GM18873 (cell line): ENCODE data around the gene ACO1.

Experiments used
- ATAC-seq: cut with Tn5 transposase; IDR thresholded peaks from one replicate; pipeline ENCODE4 v1.9.1; 2021; ENCODE audit warnings: mild to moderate bottlenecking, moderate library complexity, moderate number of reproducible peaks; ENCODE audit not compliant: unreplicated experiment, low FRiP score

Gene ACO1

DNA sequence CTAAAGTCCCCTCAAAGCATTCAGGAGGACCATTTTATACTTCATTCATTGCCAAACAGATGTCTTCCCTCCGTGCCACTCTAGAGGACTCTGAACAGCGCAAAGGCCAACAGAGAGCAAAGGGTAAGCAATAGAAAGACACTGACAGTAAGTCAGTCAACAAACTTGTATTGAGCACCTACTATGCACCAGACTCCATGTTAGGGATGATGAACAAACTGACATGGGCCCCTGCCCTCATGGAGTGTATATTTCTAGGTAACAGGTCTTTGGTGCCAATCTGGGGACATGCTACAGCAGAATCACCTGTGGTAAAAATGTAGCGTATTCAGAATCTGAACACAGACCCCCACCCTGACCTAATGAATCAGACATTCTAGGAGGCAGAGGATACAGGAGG, 3.5 kb upstream of the ACO1 start:
- ATAC-seq, result no peak

DNA sequence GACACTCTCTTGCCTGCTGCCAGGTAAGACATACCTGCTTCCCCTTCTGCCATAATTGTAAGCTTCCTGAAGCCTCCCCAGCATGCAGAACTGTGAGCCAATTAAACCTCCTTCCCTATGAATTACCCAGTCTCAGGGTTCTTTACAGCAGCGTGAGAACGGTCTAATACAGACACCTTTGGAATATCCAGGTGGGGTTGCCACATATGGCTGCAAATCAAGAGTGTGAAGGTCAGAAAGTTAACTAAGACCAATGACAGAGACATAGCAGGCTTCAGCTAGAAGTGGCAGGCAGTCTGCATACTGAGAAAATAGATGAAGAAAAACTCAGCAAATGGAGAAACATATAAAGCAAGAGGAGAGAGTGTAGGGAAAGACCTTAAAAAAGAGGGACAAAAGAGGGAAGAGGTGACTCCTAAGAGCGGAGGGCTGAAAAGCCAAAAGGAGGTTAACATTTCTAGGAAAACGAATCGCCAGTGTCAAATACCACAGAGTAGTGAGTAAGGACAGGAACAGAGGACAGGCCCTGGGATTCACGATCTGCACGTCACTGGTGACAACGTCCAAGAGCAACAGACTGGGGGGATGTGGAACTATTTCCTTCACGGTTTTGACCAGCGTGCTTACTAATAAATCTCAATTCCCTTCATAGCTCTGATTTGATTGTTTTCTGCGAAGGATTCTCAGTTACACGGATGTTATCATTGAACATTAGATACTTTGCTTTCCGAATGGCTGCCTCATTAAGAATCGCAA, 1.7 kb upstream of the ACO1 start:
- no peak for ATAC-seq

DNA sequence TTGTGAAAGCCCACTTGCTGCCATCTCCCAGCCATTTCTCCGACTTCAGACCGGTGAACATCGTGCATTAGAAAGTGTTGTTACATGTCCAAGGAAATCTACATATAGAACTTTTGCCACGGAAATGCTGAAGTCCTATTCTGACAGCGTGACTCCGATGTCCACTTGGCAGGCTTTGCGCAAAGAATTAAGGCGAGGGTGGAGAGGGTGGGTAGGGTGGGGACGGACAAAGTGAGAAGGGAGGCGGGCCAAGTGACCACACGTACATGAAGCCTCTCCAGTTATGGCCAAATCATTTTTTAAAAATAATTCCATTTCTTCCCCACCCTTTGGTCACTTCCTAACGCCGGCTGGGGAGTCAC, 460 bp upstream of the ACO1 start:
- no peak for ATAC-seq

DNA sequence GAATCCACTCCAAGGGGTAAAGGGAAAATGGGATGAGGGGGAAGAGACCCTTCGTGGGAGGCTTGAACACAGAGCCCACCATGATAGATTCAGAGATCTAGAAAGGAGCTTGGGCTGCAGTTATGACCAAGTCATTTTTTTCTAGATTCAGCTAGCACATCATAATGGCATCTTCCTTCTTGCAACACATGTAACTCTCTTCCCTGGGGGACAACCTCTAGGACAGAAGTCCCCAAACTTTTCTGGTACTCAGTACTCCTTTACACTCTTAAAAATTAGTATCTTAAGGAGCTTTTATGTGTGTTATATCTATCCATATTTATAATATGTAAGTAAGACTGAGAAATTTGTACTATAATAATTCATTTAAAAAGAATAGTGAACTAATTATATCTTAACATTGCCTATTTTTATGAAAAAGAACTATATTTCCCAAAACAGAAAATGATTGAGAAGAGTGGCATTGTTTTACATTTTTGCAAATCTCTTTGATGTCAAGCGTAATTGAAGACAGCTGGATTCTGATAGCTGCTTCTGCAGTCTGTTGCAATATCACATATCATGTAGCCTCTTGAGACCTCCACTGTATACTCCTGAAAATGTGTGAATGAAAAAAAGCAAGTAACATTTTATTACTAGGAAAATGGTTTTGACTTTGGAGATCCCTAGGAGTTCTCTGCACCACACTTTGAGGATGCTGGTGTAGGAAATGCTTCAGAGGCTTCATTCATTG, 875 bp downstream of the ACO1 start:
- ATAC-seq, result no peak

DNA sequence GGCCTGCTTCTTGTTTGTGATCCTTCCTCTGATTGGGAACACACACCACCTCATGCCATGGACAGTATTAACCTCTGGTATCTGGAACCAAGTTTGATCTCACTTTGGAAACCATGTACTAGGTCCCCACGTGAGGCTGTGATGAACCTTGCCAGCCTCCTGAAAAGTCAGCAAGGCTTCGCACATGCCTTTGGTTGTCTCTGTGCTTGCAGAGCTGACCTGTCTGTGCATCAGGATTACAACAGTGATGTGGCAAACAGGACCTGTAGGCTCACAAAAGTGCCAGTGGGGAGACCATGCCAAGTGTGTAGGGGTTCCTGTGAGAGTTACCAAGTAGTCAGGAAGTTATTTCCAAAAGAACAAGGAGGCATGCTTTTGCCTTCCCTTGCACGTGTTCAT, 1.4 kb downstream of the ACO1 start:
- no peak for ATAC-seq

DNA sequence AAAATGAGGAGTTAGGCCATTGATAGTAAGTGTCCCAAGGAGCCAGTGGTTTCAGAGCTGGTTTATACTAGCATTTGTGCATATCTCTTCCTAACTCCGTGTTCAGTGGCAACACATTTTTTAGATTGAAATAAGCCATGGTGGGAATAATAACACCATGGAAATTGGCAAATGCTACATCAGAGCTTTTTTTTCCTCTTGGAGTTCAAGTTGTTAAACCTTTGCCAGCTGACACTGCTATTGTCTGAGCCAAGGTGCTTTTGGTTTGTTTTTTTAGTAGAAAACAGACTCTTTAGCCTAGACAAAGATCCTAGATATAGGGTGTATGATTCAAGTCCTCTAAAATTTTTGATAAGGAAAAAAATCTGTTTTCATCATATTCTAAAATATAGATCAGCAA, 2.8 kb downstream of the ACO1 start:
- no peak for ATAC-seq

DNA sequence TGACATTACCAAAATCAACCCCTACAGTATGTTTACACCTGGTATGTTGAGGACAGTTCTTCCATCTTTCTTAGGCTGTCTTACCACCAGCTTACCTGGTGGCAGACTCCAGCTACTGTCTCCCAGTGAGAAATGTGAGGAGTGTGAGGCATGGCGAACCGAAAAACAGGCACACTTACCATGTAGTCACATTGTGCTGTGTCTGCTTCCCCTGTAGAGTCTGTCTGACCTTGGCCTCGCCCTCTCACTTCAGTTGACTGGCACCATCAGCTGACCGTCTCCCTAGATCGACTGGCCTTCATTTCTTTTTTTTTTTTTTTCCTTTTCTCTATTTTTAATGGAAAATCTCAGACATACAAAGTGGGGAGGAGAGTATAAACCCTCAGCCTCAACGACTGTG, 4.9 kb downstream of the ACO1 start:
- no peak for ATAC-seq

DNA sequence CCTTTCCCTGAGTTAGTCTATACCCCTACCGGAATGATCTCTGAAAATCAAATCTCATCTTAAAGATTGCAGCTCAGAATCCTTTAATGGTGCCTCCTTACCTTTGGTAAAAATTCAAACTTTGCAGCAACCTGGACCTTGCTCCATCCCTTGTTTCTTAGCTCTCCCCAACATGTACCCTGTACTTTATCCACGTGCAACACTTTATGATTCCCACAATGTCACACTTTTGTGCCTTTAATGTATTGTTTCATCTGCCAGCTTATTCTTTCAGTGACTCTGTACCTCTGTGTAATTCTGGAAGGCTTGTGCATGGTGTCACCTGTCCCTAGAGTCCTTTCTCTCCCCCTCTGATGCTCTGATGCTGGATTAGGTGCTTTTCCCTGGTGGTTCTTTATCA, 9.5 kb downstream of the ACO1 start:
- no peak for ATAC-seq

DNA sequence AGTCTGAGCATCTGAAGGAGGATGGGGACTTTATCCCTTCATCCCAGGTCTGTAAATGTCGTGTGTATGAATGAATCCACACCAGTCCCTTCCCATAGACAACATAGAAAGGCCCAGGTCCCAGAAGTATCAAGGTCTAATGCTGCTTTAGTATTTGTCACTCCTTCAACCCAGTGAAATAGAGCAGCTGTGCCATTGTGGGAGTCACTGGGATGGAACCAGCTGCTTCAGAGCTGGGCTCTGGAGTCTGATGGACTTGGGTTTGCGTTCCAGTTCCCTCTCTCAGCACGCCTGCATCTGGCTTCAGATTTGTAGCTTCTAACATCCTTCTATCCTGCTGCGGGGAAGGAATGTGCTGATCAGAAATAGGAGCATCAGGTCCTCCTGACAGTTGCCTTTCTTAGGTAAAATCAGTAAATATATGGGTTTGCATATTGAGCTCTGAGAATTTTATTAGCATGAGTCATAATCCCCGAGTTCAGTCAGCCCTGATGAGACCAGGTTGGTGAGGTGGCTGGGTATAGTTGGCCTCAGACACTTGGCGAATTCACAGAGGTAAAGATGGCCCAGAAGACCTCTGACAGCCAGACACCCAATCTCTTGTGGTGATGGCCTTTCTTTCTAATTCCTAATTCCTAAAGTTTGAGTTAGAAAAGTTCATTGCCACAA, 10.1 kb downstream of the ACO1 start:
- ATAC-seq, result no peak

DNA sequence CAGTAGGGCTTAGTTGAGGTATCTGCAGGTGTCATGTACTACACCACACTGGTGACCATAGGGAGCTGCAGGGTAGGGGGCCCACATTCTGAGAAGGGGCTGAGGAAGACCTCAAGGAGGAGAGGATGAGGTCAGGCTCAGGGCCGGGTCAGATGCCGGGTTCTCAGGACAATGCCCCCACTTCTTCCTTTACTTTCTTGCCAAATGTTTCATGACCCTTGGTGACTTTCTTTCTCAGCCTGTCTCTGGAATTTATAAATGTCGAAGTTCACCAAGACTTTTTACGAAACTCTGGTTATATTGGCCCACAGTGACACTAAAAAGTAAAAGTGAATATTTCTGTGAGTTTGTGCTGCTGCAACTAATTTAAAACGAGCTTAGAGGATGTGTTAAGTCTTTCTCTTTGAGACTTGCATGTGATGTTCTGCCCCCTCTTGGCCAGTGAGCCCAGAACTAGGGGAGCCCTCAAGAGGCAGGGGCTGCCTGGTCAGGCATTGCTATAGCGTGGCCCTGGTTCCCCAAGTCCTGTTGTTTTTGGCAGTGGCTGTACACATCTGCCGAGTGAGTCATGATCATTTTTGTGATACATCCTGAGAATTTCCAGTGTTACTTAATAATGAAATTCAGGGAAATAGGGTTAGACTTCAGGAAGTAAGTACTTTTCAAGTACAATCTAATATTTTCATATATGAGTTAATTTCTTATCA, 11.2 kb downstream of the ACO1 start:
- no peak for ATAC-seq

DNA sequence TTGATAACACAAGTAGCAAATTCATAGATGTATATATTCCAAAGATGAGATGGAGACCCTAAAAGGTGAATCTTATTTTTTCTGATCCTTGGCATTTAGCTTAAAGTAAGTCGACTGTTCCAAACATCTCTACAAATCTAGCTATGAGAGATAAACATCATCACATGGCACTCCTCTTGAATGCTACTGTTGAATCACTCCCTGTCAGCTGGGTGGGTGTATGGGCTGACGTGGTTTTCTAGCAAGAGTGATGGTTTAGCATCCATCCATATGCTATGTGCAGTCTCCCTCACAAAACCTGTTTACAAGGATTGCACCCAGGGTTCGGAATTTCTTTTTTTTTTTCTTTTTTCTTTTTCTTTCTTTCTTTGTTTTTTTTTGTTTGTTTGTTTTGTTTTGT, 13.8 kb downstream of the ACO1 start:
- no peak for ATAC-seq

DNA sequence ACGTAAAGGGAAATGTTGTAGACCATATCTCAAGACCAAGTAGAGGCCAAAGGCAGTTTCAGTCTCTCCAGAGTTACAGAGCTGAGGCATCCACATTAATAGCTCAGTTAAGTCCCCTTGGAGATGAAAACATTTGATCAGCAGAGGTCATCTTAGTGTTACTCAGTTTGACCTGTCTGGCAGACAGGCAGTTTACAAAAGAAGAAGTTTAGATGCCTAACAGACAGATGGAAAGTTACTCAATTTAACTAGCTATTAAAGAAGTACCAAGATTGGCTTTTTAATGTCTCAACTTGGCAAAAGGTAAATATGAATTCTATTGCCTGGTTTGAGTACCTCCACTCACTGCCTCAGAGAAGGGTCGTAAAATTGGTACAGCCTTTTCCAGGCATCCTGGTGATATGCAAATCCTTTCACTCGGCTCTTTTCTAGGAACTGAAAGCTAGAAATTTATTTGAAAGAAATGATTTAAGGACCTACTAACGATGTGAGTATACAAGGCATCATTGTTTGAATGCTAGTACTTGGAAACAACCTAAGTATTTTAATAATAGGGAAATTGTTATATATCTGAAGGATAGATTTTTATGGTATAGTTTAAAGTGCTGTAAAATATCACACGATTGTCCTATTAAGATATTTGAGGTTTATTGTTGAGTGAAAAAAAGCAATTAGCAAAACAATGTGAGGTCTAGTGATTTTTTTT, 14.8 kb downstream of the ACO1 start:
- no peak for ATAC-seq

DNA sequence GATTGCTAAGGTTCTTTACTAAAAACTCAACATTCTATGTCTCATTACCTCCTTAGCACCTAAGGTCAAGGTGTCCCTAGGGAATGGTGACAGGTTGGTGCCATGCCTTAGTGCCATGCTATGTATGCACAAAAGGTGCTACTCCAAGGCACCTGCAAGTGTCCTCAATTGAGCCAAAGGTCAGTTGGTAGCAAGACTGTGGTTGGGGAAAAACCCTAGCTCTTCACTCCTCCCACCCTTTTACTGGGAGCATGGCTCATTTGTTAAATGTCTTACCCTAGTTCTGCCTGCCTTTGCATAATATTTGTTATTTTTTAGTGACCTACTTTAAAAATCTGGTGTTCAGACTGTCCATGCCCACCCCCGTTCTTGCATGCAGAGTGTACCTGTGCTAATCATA, 17.0 kb downstream of the ACO1 start:
- ATAC-seq, result no peak

DNA sequence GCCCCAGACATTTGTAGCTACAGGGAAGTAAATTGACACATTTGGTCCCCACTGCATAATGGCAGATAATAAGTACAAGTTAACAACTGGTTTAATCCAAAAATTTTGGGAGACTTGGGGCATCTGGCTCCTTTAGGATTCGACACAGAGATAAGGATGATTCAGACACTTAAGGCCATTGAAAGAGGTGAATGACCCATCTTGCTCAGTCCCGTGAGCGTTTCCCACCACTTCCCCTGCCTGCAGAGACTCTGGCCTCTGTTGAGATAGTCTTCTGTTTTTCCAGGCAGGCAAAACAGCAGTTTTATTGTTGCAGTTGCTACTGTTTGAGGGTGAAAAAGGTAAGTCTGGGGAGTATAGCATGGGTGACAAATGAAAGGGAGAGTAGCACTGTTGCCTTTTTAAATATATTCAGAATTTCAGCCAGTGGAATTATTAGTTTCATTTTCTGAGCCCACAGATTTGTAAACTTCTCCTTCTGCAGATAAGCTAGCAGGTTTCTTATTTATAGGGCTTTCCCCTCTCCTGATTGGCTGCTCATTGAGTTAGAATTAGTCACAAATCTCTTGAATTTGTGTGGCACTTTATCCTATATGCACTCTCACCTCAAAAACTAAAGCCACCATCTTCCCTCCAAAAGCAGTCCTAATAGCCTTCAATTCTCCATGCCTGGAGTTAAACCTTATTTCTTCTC, 19.3 kb downstream of the ACO1 start:
- ATAC-seq, result no peak

DNA sequence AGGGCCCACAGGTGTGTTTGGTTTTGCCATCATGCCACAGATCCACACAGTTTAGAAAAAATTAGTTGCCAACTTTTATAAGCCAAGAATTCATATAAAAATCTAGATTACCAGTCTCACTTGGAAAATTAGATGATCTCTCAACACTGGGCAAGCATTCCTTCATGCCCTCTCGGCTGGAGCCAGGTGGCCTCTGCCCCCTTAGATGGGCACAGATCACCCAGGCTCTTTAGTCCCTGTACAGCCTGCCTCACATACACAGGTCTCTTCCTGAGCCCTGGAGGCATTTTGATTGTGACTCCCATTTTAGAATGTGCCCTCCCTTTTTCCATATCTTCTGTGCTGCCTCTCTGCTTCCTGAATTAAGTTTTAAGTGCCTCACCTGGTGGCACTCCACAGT, 20.0 kb downstream of the ACO1 start:
- no peak for ATAC-seq

DNA sequence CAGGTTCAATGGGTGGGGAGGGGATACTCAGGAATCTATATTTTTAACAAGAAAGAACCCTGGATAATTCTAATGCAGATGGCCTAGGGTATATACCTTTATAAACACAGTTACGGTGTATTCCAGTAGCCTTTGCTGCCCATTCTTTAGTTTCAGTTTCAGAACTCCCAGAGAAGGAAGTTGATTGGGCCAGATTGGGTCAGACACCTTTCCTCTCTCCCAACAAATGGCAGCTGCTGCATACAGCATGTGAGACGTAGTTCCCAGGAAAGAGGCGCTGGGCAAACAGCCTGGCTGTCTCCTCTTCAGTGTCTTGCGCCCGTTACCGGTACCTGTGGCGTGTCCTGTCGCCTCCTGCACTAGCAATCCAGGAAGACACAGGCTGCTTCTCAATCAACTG, 20.4 kb downstream of the ACO1 start:
- no peak for ATAC-seq

DNA sequence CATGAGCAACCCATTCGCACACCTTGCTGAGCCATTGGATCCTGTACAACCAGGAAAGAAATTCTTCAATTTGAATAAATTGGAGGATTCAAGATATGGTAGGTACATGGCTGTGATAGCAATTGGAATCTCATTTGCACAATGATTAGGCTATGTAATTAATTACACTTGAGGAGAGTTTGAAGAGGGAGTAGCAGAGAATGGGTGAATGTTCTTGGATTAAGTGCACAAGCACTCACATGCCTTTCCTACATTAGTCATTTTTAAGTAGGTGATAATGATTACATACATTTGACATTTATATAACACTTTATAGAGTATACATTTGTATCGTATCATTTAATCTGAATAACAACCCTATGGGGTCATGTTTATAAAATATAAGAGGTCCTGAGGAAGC, 21.1 kb downstream of the ACO1 start:
- no peak for ATAC-seq

DNA sequence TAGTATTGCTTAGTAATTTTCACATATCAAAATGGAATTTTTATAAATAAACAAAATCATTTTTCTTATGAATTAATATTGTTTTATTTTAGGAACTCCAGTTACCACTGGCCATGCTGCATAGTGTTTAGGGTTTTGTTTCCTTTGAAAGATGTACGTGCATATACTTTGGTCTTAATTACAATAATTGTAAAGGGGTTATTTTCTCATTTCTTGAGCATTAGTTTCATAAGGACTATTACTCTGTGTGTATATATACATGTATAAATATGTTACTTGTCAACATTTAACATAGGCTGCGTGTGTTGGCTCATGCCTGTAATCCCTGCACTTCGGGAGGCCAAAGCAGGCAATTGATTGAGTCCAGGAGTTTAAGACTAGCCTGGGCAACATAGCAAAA, 21.6 kb downstream of the ACO1 start:
- ATAC-seq, result no peak

DNA sequence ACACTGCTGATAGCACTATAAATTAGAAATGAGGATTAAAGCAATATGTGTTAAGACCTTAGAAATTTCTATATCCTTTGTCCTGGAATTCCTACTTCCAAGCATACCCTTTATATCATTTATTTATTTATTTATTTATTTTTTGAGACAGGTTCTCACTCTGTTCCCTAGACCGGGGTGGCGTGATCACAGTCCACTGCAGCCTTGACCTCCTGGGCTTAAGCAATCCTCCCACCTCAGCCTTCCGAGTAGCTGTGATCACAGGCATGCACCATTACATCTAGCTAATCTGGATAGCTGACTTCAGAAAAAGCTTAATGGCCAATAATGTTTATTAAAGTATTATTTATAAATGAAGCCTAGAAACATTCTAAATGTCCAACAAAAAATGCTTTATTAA, 27.3 kb downstream of the ACO1 start:
- no peak for ATAC-seq

DNA sequence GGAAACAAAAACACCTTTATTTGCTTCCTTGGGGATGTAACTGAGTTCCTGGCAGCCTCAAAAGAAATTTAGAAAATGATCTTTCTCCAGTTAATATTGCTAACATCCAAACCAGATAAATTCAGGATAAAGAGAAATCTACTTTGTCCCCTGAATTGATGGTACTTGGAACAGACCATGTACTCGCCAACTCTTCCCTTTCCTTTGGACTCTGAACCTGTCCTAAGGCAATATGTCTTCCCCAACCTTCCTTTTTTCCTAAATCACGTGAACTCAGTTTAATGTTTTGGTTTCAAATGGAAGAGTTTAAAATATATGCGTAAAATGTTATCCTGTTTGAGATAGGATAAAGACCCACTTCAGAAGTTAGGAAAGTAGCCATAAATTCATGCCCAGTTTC, 28.0 kb downstream of the ACO1 start:
- no peak for ATAC-seq
